ENCODE measurements around the gene TESMIN. TPM values are rescaled to one million over a fixed set of nuclear protein-coding genes. Genes with fewer than 3 reads are reported as not detected.

Gene TESMIN
- total RNA-seq, 1 experiment from 2014 or later: 45.2 TPM

DNA sequence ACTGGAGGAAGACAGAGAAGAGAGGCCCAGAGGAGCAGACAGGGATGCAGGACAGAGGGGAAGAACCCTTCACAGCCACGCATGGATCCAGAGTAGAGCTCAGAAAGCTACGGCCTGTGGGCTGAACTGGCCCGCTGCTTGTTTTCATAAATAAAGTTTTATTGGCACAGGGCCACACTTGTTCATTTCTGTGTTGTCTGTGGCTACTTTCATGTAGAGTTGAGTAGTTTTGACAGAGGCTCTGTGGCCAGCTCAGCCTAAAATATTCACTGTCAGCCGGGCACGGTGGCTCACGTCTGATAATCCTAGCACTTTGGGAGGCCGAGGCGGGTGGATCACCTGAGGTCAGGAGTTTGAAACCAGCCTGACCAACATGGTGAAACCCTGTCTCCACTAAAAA is 93.2 kb downstream of the TESMIN start:
- no peak overlapping the region for H2BK15ac ChIP-seq (ENCODE audit: low read depth, low read length)
- peaks cover 6 to 15% of the 10 kb centered on the region in 2 experiments for H3K9me3 Mint-ChIP-seq
- H2BK120ac ChIP-seq (ENCODE audit: low read depth, low read length, poor library complexity, severe bottlenecking): no peak overlapping the region
- no peak overlapping the region for H2BK12ac ChIP-seq (ENCODE audit: insufficient read length, low read depth, low read length)
- H3K23ac ChIP-seq (ENCODE audit: insufficient read length, low read depth, low read length): no peak overlapping the region
- TF ChIP-seq, protein P1, sequence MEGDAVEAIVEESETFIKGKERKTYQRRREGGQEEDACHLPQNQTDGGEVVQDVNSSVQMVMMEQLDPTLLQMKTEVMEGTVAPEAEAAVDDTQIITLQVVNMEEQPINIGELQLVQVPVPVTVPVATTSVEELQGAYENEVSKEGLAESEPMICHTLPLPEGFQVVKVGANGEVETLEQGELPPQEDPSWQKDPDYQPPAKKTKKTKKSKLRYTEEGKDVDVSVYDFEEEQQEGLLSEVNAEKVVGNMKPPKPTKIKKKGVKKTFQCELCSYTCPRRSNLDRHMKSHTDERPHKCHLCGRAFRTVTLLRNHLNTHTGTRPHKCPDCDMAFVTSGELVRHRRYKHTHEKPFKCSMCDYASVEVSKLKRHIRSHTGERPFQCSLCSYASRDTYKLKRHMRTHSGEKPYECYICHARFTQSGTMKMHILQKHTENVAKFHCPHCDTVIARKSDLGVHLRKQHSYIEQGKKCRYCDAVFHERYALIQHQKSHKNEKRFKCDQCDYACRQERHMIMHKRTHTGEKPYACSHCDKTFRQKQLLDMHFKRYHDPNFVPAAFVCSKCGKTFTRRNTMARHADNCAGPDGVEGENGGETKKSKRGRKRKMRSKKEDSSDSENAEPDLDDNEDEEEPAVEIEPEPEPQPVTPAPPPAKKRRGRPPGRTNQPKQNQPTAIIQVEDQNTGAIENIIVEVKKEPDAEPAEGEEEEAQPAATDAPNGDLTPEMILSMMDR (conservative IDR thresholded peaks at IDR 0.05): no peak
- no peak overlapping the region for H4K8ac ChIP-seq (replicated peaks; ENCODE audit: insufficient read length, low read depth, low read length)
- H2BK5ac ChIP-seq (ENCODE audit: insufficient read length, low read length): no peak overlapping the region
- no peak overlapping the region for H3K14ac ChIP-seq (ENCODE audit: insufficient read depth, low read length)
- no peak overlapping the region for H2BK20ac ChIP-seq (ENCODE audit: low read depth, low read length, poor library complexity, severe bottlenecking)
- H3K4ac ChIP-seq (ENCODE audit: low read depth, low read length): no peak overlapping the region
- DNase-seq: no peak
- H3T11ph ChIP-seq (ENCODE audit: low read length): no peak overlapping the region
- no peak overlapping the region for H3K18ac ChIP-seq (ENCODE audit: insufficient read length, low read depth, low read length)
- no peak overlapping the region for H3K27ac ChIP-seq (ENCODE audit: insufficient read length, low read depth, low read length)
- no peak overlapping the region for H2AFZ ChIP-seq (ENCODE audit: low read length)
- H4K5ac ChIP-seq (ENCODE audit: insufficient read length, low read depth, low read length): no peak overlapping the region
- H3K27me3 ChIP-seq (ENCODE audit: insufficient read depth, low read length): no peaks in the 10 kb centered on the region
- H2AK5ac ChIP-seq (ENCODE audit: insufficient read length, low read length): no peak overlapping the region
- H4K20me1 ChIP-seq (ENCODE audit: control insufficient read depth, insufficient read depth, insufficient read length): no peaks in the 10 kb centered on the region
- no peak overlapping the region for H3K9ac ChIP-seq (ENCODE audit: extremely low read depth, insufficient read length, low read length)
- H3K23me2 ChIP-seq (ENCODE audit: insufficient read length, low read depth, low read length, poor library complexity, severe bottlenecking): no peaks in the 10 kb centered on the region
- H3K36me3 Mint-ChIP-seq (ENCODE audit: insufficient read depth in 1 of 3, low read depth in 3 of 3): peaks cover 0 to 6% (median 0%) of the 10 kb centered on the region in 3 experiments; a peak in 1 of 7 replicates
- H3K79me1 ChIP-seq (ENCODE audit: insufficient read depth, low read depth, low read length, poor library complexity, severe bottlenecking): no peaks in the 10 kb centered on the region
- peaks cover 4% of the 10 kb centered on the region for H3K27me3 Mint-ChIP-seq (ENCODE audit: low read depth)
- no CpG with 5 or more reads among the region's 8 CpGs for WGBS (ENCODE audit: extremely low coverage, insufficient read length, low lambda C conversion rate)
- no peak overlapping the region for H3K27ac Mint-ChIP-seq
- H3K79me2 ChIP-seq (ENCODE audit: insufficient read depth, low read length): no peaks in the 10 kb centered on the region
- H3K4me2 ChIP-seq (ENCODE audit: insufficient read depth, insufficient read length, low read length): no peak overlapping the region
- no peak overlapping the region for H3K4me3 Mint-ChIP-seq
- H3K9me3 ChIP-seq (ENCODE audit: control insufficient read depth, low read depth, low read length): no peaks in the 10 kb centered on the region
- no peaks in the 10 kb centered on the region for H3K4me1 ChIP-seq (ENCODE audit: insufficient read depth, low read length)
- H3K4me1 Mint-ChIP-seq: no peaks in the 10 kb centered on the region
- H4K91ac ChIP-seq (ENCODE audit: insufficient read length, low read depth, low read length): no peak overlapping the region
- H3K56ac ChIP-seq (ENCODE audit: insufficient read length, low read depth, low read length): no peak overlapping the region

Other genes with a start within 250 kb of the TESMIN start
- gene GAL, start 67.0 kb downstream of the TESMIN start, total RNA-seq (2021): 65.2 and 67.5 TPM in 2 replicates
- gene CPT1A, start 90.4 kb upstream of the TESMIN start, total RNA-seq (2021): 6.1 and 7.5 TPM in 2 replicates
- gene MRPL21, start 152.3 kb upstream of the TESMIN start, total RNA-seq (2021): 82.3 and 91.5 TPM in 2 replicates
- gene IGHMBP2, start 152.4 kb upstream of the TESMIN start, total RNA-seq (2021): 21.9 and 24.0 TPM in 2 replicates
- not detected in 2 replicates for gene MRGPRD, start 229.5 kb upstream of the TESMIN start, total RNA-seq (2021)